Measurements from ENCODE around the gene CLEC14A.

Gene CLEC14A

DNA sequence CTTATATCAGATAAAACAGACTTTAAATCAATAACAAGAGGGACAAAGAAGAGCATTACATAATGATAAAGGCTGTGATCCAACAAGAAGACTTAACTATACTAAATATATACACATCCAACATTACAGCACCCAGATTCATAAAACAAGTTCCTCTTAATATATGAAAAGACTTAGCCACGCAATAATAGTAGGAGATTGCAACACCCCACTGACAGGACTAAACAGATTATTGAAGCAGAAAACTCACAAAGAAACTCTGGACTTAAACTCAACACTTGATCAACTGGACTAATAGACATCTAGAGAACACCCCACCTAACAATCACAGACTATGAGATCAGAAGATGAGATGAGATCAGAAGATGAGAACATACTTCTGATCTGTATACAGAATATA is 5.7 kb upstream of the CLEC14A start:
- DNase-seq (ENCODE audit: low read depth): no peak
- H3K4me3 ChIP-seq (ENCODE audit: control insufficient read depth, low read depth, low read length): no peak overlapping the region
- no peak for TF ChIP-seq CTCF (IDR thresholded peaks at IDR 0.05; ENCODE audit: control insufficient read depth, insufficient read depth, low read depth, low read length, missing control alignments)

GRCh38 chr14:38257507-38257906 is 1.6 kb upstream of the CLEC14A start:
- no peak for DNase-seq (ENCODE audit: low read depth)
- TF ChIP-seq CTCF (IDR thresholded peaks at IDR 0.05; ENCODE audit: control insufficient read depth, insufficient read depth, low read depth, low read length, missing control alignments): no peak
- no peak overlapping the region for H3K4me3 ChIP-seq (ENCODE audit: control insufficient read depth, low read depth, low read length)

DNA sequence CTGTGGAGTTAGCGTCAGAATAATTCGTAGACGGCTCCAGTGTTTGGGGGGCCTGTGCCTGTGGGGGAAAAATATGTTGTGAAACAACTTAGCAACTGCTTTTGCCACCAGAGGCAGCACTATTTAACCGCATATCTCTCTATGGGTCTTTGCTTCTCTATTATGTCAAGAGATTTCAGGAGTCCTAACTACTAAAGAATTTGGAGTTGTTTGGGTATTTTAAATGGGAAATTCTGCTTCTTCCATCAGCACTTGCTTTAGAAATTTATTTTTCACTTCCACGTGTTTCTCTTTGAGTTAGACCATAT is 594 bp upstream of the CLEC14A start:
- no peak for TF ChIP-seq CTCF (IDR thresholded peaks at IDR 0.05; ENCODE audit: control insufficient read depth, insufficient read depth, low read depth, low read length, missing control alignments)
- no peak overlapping the region for H3K4me3 ChIP-seq (ENCODE audit: control insufficient read depth, low read depth, low read length)
- DNase-seq (ENCODE audit: low read depth): no peak

GRCh38 chr14:38255408-38255672 is 553 bp downstream of the CLEC14A start:
- TF ChIP-seq CTCF (IDR thresholded peaks at IDR 0.05; ENCODE audit: control insufficient read depth, insufficient read depth, low read depth, low read length, missing control alignments): no peak
- peak overlapping the region; percentile 30 for H3K4me3 ChIP-seq (ENCODE audit: control insufficient read depth, low read depth, low read length)
- DNase-seq (ENCODE audit: low read depth): no peak

- TF ChIP-seq CTCF (IDR thresholded peaks at IDR 0.05; ENCODE audit: control insufficient read depth, insufficient read depth, low read depth, low read length, missing control alignments): no peak
- peak overlapping the region; percentile 30 for H3K4me3 ChIP-seq (ENCODE audit: control insufficient read depth, low read depth, low read length)
- DNase-seq (ENCODE audit: low read depth): no peak
Measured at GRCh38 chr14:38254571-38255407, 1.1 kb downstream of the CLEC14A start.

DNA sequence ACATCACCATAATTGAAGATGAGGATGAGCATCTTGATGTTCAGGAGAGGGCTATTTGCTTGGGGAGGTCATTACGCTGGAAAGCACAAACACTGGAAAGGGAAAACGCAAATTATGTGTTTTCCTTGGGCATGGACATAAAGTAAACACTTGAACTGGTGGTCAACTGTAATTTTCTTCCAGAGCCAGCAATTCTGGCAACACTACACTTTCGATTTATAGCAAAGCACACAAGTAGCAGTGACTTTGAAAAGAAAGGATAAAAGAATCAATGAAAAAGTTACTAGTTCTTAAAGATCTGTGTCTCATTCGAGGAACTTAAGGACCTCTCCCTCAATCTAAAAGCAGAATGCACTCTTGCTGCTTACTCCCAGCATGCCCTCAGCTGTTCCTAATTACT is 2.2 kb downstream of the CLEC14A start:
- DNase-seq (ENCODE audit: low read depth): no peak
- H3K4me3 ChIP-seq (ENCODE audit: control insufficient read depth, low read depth, low read length): no peak overlapping the region
- TF ChIP-seq CTCF (IDR thresholded peaks at IDR 0.05; ENCODE audit: control insufficient read depth, insufficient read depth, low read depth, low read length, missing control alignments): no peak
